Activated naive CD4-positive, alpha-beta T cell treated with anti-CD3 and anti-CD28 coated beads for 36 hours (primary cell): Measurements from ENCODE around the gene SLC37A1. TPM values are rescaled to one million over a fixed set of nuclear protein-coding genes. Genes with fewer than 3 reads are reported as not detected.
A peak's percentile ranks its signal among the peaks of the same experiment; 100 is the strongest.

Experiments used
- CTCF ChIA-PET: fragments of 350-600 bp; sonication (Branson Sonifier 250); formaldehyde crosslinking; loops from one replicate; lab custom pipeline; 2021; ENCODE audit warnings: antibody characterized with exemption; lab: Charles Lee
- DNase-seq: peaks from one replicate; pipeline ENCODE4 v3.0.0-alpha.2; 2020
- H3K27ac Mint-ChIP-seq: one replicate; pipeline ENCODE4 v1.8.0; 2021; ENCODE audit warnings: mild to moderate bottlenecking, mixed read lengths
- H3K27me3 Mint-ChIP-seq: one replicate; pipeline ENCODE4 v1.8.0; 2021; ENCODE audit warnings: low read depth, mixed read lengths
- H3K36me3 Mint-ChIP-seq: one replicate; pipeline ENCODE4 v1.8.0; 2021; ENCODE audit warnings: low read depth, mixed read lengths
- H3K4me1 Mint-ChIP-seq: one replicate; pipeline ENCODE4 v1.8.0; 2021; ENCODE audit warnings: low read depth, mixed read lengths
- H3K4me3 Mint-ChIP-seq: one replicate; pipeline ENCODE4 v1.8.0; 2021; ENCODE audit warnings: mild to moderate bottlenecking, moderate library complexity, mixed read lengths
- H3K9me3 Mint-ChIP-seq: one replicate; pipeline ENCODE4 v1.8.0; 2021; ENCODE audit warnings: mixed read lengths
- intact Hi-C: fragments of 100-400 bp; cut with micrococcal nuclease; formaldehyde crosslinking; loops from one replicate; pipeline ENCODE4 v1.15.1; 2023
- total RNA-seq, 2 experiments: library from RNA; stranded (reverse); gene quantifications; one replicate each; pipeline ENCODE4 v1.2.3, GENCODE V29; 2021

SLC37A1 gene
- total RNA-seq, 2 experiments from 2014 or later, result 18.4 to 18.7 TPM

- H3K4me3 Mint-ChIP-seq, result no peak overlapping the region
- intact Hi-C loops, result no loop called here
- CTCF ChIA-PET, result no interaction called here
- DNase-seq, result no peak
- no peaks in the 10 kb centered on the region for H3K9me3 Mint-ChIP-seq
- H3K27me3 Mint-ChIP-seq, result no peaks in the 10 kb centered on the region
- peaks cover 14% of the 10 kb centered on the region for H3K36me3 Mint-ChIP-seq
- H3K27ac Mint-ChIP-seq, result peak overlapping the region; percentile 20
- H3K4me1 Mint-ChIP-seq, result no peaks in the 10 kb centered on the region
Observed at GRCh38 chr21:42561762-42562650, 48.4 kb downstream of the SLC37A1 start.

GRCh38 chr21:42562816-42563215 is 49.2 kb downstream of the SLC37A1 start:
- H3K4me1 Mint-ChIP-seq, result no peaks in the 10 kb centered on the region
- intact Hi-C loops, result no loop called here
- no peaks in the 10 kb centered on the region for H3K9me3 Mint-ChIP-seq
- H3K36me3 Mint-ChIP-seq, result peaks cover 16% of the 10 kb centered on the region
- DNase-seq, result no peak
- H3K27ac Mint-ChIP-seq, result no peak overlapping the region
- H3K4me3 Mint-ChIP-seq, result no peak overlapping the region
- CTCF ChIA-PET, result no interaction called here
- no peaks in the 10 kb centered on the region for H3K27me3 Mint-ChIP-seq

GRCh38 chr21:42563261-42563660 is 49.6 kb downstream of the SLC37A1 start:
- H3K4me3 Mint-ChIP-seq, result no peak overlapping the region
- peaks cover 17% of the 10 kb centered on the region for H3K36me3 Mint-ChIP-seq
- CTCF ChIA-PET, result no interaction called here
- no peaks in the 10 kb centered on the region for H3K27me3 Mint-ChIP-seq
- H3K27ac Mint-ChIP-seq, result no peak overlapping the region
- H3K9me3 Mint-ChIP-seq, result no peaks in the 10 kb centered on the region
- H3K4me1 Mint-ChIP-seq, result no peaks in the 10 kb centered on the region
- DNase-seq, result no peak
- intact Hi-C loops, result no loop called here

- Mint-ChIP-seq H3K9me3 (no peaks in the 10 kb centered on the region), H3K4me3 (no peak overlapping the region), H3K36me3 (peaks cover 19% of the 10 kb centered on the region), H3K27ac (no peak overlapping the region), H3K27me3 (no peaks in the 10 kb centered on the region), H3K4me1 (no peaks in the 10 kb centered on the region)
- intact Hi-C loops, result no loop called here
- CTCF ChIA-PET, result no interaction called here
- DNase-seq, result no peak
Observed at GRCh38 chr21:42563686-42564085, 50.0 kb downstream of the SLC37A1 start.

GRCh38 chr21:42564561-42564971 is 50.9 kb downstream of the SLC37A1 start:
- Mint-ChIP-seq H3K27me3 (no peaks in the 10 kb centered on the region), H3K9me3 (no peaks in the 10 kb centered on the region), H3K36me3 (peaks cover 17% of the 10 kb centered on the region), H3K4me1 (no peaks in the 10 kb centered on the region), H3K27ac (no peak overlapping the region), H3K4me3 (no peak overlapping the region)
- CTCF ChIA-PET, result no interaction called here
- DNase-seq, result no peak
- intact Hi-C loops, result no loop called here

GRCh38 chr21:42565206-42565810 is 51.7 kb downstream of the SLC37A1 start:
- Mint-ChIP-seq H3K36me3 (peaks cover 18% of the 10 kb centered on the region), H3K27ac (no peak overlapping the region), H3K9me3 (no peaks in the 10 kb centered on the region), H3K27me3 (no peaks in the 10 kb centered on the region), H3K4me3 (no peak overlapping the region), H3K4me1 (no peaks in the 10 kb centered on the region)
- CTCF ChIA-PET, result no interaction called here
- no peak for DNase-seq
- intact Hi-C loops, result no loop called here

GRCh38 chr21:42565886-42566523 is 52.4 kb downstream of the SLC37A1 start:
- DNase-seq, result no peak
- no peak overlapping the region for H3K27ac Mint-ChIP-seq
- H3K4me1 Mint-ChIP-seq, result no peaks in the 10 kb centered on the region
- intact Hi-C loops, result no loop called here
- H3K9me3 Mint-ChIP-seq, result no peaks in the 10 kb centered on the region
- H3K36me3 Mint-ChIP-seq, result peaks cover 19% of the 10 kb centered on the region
- H3K4me3 Mint-ChIP-seq, result no peak overlapping the region
- H3K27me3 Mint-ChIP-seq, result no peaks in the 10 kb centered on the region
- CTCF ChIA-PET, result no interaction called here

- H3K9me3 Mint-ChIP-seq, result no peaks in the 10 kb centered on the region
- no peaks in the 10 kb centered on the region for H3K27me3 Mint-ChIP-seq
- H3K27ac Mint-ChIP-seq, result no peak overlapping the region
- DNase-seq, result no peak
- no peak overlapping the region for H3K4me3 Mint-ChIP-seq
- CTCF ChIA-PET, result no interaction called here
- peaks cover 17% of the 10 kb centered on the region for H3K36me3 Mint-ChIP-seq
- no peaks in the 10 kb centered on the region for H3K4me1 Mint-ChIP-seq
- intact Hi-C loops, result no loop called here
Observed at GRCh38 chr21:42566524-42567213, 53.0 kb downstream of the SLC37A1 start.

GRCh38 chr21:42567214-42567555 is 53.5 kb downstream of the SLC37A1 start:
- intact Hi-C loops, result no loop called here
- CTCF ChIA-PET, result no interaction called here
- H3K4me3 Mint-ChIP-seq, result no peak overlapping the region
- DNase-seq, result no peak
- H3K27me3 Mint-ChIP-seq, result no peaks in the 10 kb centered on the region
- H3K9me3 Mint-ChIP-seq, result no peaks in the 10 kb centered on the region
- H3K27ac Mint-ChIP-seq, result no peak overlapping the region
- H3K36me3 Mint-ChIP-seq, result peaks cover 17% of the 10 kb centered on the region
- no peaks in the 10 kb centered on the region for H3K4me1 Mint-ChIP-seq

GRCh38 chr21:42567861-42568260 is 54.2 kb downstream of the SLC37A1 start:
- peaks cover 19% of the 10 kb centered on the region for H3K36me3 Mint-ChIP-seq
- DNase-seq, result no peak
- no peak overlapping the region for H3K27ac Mint-ChIP-seq
- no peaks in the 10 kb centered on the region for H3K9me3 Mint-ChIP-seq
- intact Hi-C loops, result no loop called here
- CTCF ChIA-PET, result no interaction called here
- H3K27me3 Mint-ChIP-seq, result no peaks in the 10 kb centered on the region
- H3K4me1 Mint-ChIP-seq, result no peaks in the 10 kb centered on the region
- H3K4me3 Mint-ChIP-seq, result no peak overlapping the region

- intact Hi-C loops, result no loop called here
- Mint-ChIP-seq H3K27me3 (no peaks in the 10 kb centered on the region), H3K27ac (no peak overlapping the region), H3K36me3 (peaks cover 22% of the 10 kb centered on the region), H3K9me3 (no peaks in the 10 kb centered on the region), H3K4me3 (no peak overlapping the region), H3K4me1 (no peaks in the 10 kb centered on the region)
- CTCF ChIA-PET, result no interaction called here
- DNase-seq, result no peak
Observed at GRCh38 chr21:42568376-42568775, 54.7 kb downstream of the SLC37A1 start.

- intact Hi-C loops, result no loop called here
- CTCF ChIA-PET, result no interaction called here
- H3K4me1 Mint-ChIP-seq, result no peaks in the 10 kb centered on the region
- peaks cover 24% of the 10 kb centered on the region for H3K36me3 Mint-ChIP-seq
- no peak overlapping the region for H3K27ac Mint-ChIP-seq
- no peaks in the 10 kb centered on the region for H3K9me3 Mint-ChIP-seq
- H3K4me3 Mint-ChIP-seq, result no peak overlapping the region
- no peaks in the 10 kb centered on the region for H3K27me3 Mint-ChIP-seq
- DNase-seq, result no peak
Observed at GRCh38 chr21:42568866-42569731, 55.4 kb downstream of the SLC37A1 start.
